HG02571 (cell line): Measurements from ENCODE around the gene ARL15.
"Not testable (repeated sequence)": the region's sequence is repeated elsewhere in the genome, so short reads cannot be mapped to it uniquely, and the experiment has no call there.

Experiments
- ATAC-seq: cut with Tn5 transposase; IDR thresholded peaks from one replicate; pipeline ENCODE4 v1.9.1; 2021; ENCODE audit warnings: mild to moderate bottlenecking, moderate library complexity; ENCODE audit not compliant: unreplicated experiment

ARL15 gene

GRCh38 chr5:53997736-53998627 lies 312.4 kb downstream of the ARL15 start:
- no peak for ATAC-seq

GRCh38 chr5:53996008-53996407 lies 314.4 kb downstream of the ARL15 start:
- no peak for ATAC-seq

GRCh38 chr5:53994148-53994547 lies 316.2 kb downstream of the ARL15 start:
- ATAC-seq, result no peak

DNA sequence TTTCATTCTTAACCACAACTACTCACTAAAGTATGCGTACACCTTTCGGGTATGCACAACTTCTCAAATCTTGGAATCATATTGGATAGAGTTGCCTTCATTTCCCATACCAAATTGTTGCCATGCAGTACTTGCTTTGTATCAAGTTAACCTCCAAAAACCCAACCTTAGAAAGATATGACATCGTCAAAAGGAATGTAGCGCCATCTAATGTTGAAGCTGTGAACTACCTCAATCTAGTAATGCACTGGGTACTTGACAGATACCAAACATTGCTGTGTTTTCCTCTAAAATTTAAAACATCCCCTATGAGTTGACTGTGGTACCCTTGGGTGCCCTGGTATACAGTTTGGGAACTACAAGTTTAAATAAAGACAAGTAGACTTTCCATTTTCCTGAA lies 318.4 kb downstream of the ARL15 start:
- ATAC-seq, result no peak

- ATAC-seq, result no peak
These were observed 323.3 kb downstream of the ARL15 start for GRCh38 chr5:53987101-53987500.

DNA sequence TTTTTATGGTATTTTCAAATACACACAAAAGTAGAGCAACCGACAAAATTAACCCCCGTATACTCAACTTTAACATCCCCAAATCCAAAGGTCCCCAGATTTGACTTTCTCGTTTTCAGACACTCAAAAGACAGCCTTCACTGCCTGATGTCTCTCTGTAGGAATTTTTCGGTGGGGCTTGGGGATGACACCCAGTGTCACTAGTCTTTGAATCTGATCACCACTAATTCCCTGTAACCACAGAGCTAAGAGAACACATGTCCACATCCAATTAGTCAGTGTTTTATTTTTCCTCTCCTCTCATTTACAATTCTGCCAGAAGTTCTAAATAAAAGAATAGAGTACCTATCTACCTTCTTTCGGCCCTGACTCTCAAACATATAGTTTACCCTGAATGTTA lies 324.6 kb downstream of the ARL15 start:
- ATAC-seq, result no peak

- ATAC-seq, result no peak
These were observed 325.4 kb downstream of the ARL15 start for GRCh38 chr5:53984971-53985370.

- no peak for ATAC-seq
These were observed 326.6 kb downstream of the ARL15 start for GRCh38 chr5:53983568-53984460.

DNA sequence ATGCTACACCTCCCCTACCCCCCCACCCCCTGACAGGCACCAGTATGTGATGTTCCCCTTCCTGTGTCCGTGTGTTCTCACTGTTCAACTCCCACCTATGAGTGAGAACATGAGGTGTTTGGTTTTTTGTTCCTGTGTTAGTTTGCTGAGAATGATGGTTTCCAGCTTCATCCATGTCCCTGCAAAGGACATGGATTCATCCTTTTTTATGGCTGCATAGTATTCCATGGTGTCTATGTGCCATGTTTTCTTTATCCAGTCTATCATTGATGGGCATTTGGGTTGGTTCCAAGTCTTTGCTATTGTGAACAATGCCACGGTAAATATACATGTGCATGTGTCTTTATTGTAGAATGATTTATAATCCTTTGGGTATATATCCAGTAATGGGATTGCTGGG lies 328.1 kb downstream of the ARL15 start:
- ATAC-seq, result not testable (repeated sequence)

- no peak for ATAC-seq
These were observed 330.3 kb downstream of the ARL15 start for GRCh38 chr5:53980061-53980460.

DNA sequence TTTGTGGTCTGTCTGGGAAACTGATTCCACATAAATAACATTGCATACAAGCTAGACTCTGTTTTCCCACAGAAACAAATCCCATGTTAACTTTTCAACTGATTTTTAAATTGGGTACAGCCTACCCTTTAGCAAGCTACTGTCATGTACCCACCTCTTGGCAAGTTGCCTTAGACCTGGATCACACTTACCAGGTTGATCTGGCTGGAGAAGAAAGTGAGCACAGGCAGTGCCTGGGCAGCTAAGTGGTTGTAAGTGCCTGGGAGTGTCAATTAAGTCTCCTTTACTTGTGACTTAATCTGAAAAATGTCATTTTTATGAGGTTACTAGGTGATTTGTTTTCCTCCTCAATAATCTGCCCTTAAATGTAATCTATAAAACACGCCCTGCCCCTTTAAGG lies 336.4 kb downstream of the ARL15 start:
- ATAC-seq, result no peak

DNA sequence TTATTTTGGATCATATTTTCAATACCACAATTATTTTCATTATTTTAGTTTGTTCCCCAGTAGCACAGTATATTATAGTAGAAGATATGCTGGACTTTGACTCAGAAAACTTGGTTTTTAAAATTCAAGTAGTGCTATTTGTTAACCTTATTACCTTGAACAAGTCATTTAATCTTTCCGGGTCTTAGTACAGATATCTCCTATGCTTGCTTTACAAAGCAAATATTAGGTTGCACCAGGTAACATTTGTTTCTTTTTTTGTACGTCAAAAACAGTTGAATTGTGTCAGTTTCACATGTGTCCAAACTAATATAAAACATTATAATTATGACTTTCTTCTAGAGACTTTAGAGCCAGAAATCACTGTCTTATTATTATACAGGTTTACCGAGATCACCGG lies 338.1 kb downstream of the ARL15 start:
- no peak for ATAC-seq

DNA sequence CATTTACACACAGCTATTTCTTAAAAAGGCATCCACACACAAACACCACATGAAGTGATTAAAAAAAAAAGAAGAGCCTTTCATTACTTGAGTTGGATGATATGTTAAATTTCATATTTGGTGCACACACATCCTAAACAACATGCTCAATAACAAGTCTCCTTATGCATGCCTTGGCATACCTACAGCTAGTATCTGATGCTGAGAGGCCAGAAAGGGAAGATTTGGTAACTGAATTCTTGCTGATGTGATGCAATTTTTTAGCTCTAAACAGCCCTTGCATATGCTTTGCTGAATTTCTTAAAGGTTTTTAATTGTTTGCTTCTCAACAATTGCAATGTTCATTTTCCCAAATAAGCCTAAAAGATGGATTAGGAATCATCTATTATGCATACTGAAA lies 338.8 kb downstream of the ARL15 start:
- ATAC-seq, result no peak

- no peak for ATAC-seq
These were observed 339.2 kb downstream of the ARL15 start for GRCh38 chr5:53971131-53971530.

DNA sequence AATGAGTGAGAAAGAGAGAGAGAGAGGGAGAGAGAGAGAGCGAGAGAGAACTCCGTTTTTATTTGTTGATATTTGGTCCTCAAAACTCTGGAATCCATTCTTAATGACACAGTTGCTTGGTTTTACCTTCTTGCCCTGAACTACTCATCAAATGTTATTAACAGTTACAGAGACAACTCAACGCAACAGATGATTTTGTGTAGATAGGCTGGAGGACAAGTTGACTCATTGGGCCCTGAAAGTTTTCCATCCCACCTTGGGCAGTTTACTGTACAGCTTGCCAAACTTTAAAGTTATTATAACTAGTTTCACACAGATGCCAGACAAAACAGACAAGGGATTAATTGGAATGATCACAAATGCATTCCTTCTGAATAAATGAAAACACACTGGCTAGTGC lies 339.9 kb downstream of the ARL15 start:
- ATAC-seq, result no peak

DNA sequence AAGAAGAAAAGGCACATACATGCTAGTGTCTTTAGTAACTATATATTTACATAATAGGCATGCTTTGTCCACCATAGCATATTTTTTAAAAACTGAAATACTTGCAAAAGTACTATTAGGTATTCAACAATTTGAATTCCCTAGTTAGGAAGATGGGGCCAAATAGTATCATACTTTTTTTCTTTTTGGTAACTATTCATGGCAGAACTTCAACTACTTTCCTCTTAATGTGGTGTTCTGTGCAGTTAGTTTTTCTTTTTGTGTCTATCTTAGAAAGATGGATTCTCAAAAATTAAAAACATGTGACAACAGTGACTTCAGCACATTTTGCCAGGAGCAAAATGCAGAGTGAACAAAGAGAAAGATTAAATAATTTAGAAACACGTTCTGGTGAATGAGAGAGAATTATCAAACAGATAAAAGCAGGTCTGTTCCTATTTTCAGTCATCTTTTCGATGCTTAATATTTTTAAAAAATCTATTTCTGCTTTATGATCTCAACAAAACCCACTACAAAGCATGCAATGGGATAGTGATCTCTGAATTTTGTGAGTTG lies 341.1 kb downstream of the ARL15 start:
- no peak for ATAC-seq

- no peak for ATAC-seq
These were observed 344.9 kb downstream of the ARL15 start for GRCh38 chr5:53965459-53965858.

- ATAC-seq, result no peak
These were observed 346.4 kb downstream of the ARL15 start for GRCh38 chr5:53963958-53964357.

DNA sequence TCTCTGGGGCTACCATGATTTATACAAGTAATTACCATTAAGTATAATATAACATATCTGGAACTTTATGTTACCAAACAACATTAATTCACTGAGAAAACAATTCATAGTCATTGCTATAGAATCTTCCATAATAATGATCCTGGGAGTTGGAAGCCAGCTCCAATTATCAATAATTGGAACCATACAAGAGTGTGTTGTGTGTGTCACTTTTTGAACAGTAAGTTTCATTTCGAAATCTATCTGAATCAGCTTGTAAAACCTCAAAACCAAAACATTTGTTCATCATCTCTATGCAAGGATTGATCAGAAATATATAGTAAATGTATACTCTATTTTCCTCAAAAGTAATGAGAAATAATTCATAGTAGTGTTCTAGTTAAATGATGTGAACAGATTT lies 348.1 kb downstream of the ARL15 start:
- no peak for ATAC-seq

- ATAC-seq, result no peak
These were observed 353.7 kb downstream of the ARL15 start for GRCh38 chr5:53956632-53957031.

DNA sequence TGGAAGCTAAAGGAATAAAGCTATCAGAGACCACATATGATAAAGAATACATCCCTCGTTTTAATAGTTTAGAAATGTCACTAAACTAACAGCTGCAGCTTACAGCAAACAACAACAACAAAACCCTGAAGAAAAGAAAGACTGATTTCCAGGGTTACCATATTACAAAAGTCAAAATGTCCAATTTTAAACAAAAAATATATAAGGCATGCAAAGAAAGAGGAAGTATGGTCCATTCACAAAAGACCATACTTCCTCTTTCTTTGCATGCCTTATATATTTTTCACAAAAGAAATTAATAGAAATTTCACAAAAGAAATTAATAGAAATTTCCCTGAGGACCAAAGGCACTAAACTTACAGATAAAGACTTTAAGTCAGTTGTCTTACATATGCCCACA lies 354.2 kb downstream of the ARL15 start:
- ATAC-seq, result no peak

GRCh38 chr5:53950621-53951020 lies 359.8 kb downstream of the ARL15 start:
- ATAC-seq, result no peak
